ENCODE results near the gene NTMT2.

Gene NTMT2

GRCh38 chr1:170196490-170197236 is 50.9 kb downstream of the NTMT2 start:
- no peak for TF ChIP-seq CTCF (IDR thresholded peaks at IDR 0.05; ENCODE audit: extremely low read depth, missing control alignments)
- DNase-seq (ENCODE audit: low spot score): no peak

- no peak for TF ChIP-seq CTCF (IDR thresholded peaks at IDR 0.05; ENCODE audit: extremely low read depth, missing control alignments)
- no peak for DNase-seq (ENCODE audit: low spot score)
Measured at GRCh38 chr1:170198090-170198489, 52.3 kb downstream of the NTMT2 start.

GRCh38 chr1:170198584-170198983 is 52.8 kb downstream of the NTMT2 start:
- no peak for DNase-seq (ENCODE audit: low spot score)
- no peak for TF ChIP-seq CTCF (IDR thresholded peaks at IDR 0.05; ENCODE audit: extremely low read depth, missing control alignments)

DNA sequence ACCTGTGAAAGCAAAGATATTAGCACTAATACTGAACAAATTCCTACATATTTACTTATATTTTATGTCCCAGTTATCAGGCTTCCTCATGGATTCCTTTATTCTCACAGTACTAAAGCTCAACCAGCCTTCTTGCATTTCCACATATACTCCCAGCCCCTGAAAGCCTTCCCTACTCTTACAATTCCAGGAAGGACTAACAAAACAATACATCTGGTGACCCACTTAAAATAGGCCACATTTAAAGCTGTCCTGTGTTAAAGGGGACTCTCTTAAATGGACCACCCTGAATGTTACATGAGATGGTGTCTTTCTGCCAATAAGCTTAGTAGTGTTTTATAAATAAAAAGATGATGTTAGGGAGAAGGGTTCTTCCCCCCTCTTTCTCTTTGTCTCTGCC is 54.4 kb downstream of the NTMT2 start:
- no peak for TF ChIP-seq CTCF (IDR thresholded peaks at IDR 0.05; ENCODE audit: extremely low read depth, missing control alignments)

GRCh38 chr1:170200621-170201397 is 55.0 kb downstream of the NTMT2 start:
- DNase-seq (ENCODE audit: low spot score): no peak
- no peak for TF ChIP-seq CTCF (IDR thresholded peaks at IDR 0.05; ENCODE audit: extremely low read depth, missing control alignments)

More for the DNA sequence above, 54.4 kb downstream of the NTMT2 start:
- no peak for DNase-seq (ENCODE audit: low spot score)

DNA sequence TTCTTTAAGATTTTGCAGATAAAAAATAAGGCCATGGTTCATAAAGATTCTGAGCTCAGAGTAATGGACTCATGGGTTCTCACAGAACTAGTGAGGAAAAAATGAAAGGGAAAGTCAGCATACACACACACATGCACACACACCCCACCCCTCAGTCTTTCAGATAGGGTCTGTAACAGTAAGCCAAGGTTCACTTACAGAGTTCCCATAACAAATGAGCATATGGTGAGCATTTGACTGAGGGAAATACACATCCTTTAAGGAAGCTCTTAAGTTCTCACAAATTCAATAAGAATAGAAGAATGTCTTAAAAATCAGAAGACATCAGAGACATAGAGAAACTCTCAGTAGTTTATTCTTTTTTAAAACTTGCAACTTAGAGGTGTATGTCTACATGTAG is 57.9 kb downstream of the NTMT2 start:
- no peak for DNase-seq (ENCODE audit: low spot score)
- no peak for TF ChIP-seq CTCF (IDR thresholded peaks at IDR 0.05; ENCODE audit: extremely low read depth, missing control alignments)

DNA sequence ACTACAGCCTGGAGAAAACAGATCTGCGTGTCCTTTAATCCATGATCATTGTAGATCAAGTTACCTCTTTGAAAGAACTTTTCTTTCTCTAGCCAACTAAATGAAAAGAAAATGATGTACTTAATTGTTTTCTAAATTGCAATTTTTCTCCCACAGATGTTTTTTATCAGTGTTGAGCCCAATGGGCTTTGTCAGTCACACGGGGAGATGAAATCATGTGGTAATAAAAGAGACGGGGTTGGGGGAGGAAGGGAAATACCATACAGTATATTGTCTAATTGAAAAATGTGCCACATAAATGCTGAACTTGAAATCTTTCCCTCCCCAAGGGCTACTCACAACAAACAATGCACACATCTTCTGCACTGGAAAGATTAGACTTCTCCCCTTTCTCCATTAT is 58.4 kb downstream of the NTMT2 start:
- no peak for DNase-seq (ENCODE audit: low spot score)
- no peak for TF ChIP-seq CTCF (IDR thresholded peaks at IDR 0.05; ENCODE audit: extremely low read depth, missing control alignments)

Measured in GM20000 (cell line).